Lower leg skin (tissue), 3 donors: Measurements from ENCODE around the gene TMEM31.

Experiments used
- POLR2A ChIP-seq, 2 donors: fragments of 450-650 bp; IDR thresholded peaks; one replicate each; pipeline ENCODE4 v1.6.1; 2016 to 2017; ENCODE audit warnings: antibody characterized with exemption in 2 of 2, mild to moderate bottlenecking in 1 of 2, moderate library complexity in 1 of 2
- TF ChIP-seq, protein P1 (sequence below), 3 donors: fragments of 450-650 bp; IDR thresholded peaks; one replicate each; pipeline ENCODE4 v1.5.1; 2016; ENCODE audit warnings: antibody characterized with exemption in 3 of 3, mild to moderate bottlenecking in 3 of 3, moderate library complexity in 2 of 3

- TF ChIP-seq, protein P1, sequence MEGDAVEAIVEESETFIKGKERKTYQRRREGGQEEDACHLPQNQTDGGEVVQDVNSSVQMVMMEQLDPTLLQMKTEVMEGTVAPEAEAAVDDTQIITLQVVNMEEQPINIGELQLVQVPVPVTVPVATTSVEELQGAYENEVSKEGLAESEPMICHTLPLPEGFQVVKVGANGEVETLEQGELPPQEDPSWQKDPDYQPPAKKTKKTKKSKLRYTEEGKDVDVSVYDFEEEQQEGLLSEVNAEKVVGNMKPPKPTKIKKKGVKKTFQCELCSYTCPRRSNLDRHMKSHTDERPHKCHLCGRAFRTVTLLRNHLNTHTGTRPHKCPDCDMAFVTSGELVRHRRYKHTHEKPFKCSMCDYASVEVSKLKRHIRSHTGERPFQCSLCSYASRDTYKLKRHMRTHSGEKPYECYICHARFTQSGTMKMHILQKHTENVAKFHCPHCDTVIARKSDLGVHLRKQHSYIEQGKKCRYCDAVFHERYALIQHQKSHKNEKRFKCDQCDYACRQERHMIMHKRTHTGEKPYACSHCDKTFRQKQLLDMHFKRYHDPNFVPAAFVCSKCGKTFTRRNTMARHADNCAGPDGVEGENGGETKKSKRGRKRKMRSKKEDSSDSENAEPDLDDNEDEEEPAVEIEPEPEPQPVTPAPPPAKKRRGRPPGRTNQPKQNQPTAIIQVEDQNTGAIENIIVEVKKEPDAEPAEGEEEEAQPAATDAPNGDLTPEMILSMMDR (IDR thresholded peaks at IDR 0.05), result no peak
- no peak for TF ChIP-seq POLR2A (IDR thresholded peaks at IDR 0.05)
Measured at GRCh38 chrX:103687696-103688201, 23.0 kb upstream of the TMEM31 start.
